CD4-positive, alpha-beta T cell treated with Interleukin-15 for 4 hours (primary cell): ENCODE results near the gene ZNF629.
A peak's percentile ranks its signal among the peaks of the same experiment; 100 is the strongest.
"Not testable (repeated sequence)": the region's sequence is repeated elsewhere in the genome, so short reads cannot be mapped to it uniquely, and the experiment has no call there.

Source experiments
- DNase-seq: peaks from one replicate; pipeline ENCODE4 v3.0.0-alpha.2; 2020; ENCODE audit warnings: low spot score

The ZNF629 gene

DNA sequence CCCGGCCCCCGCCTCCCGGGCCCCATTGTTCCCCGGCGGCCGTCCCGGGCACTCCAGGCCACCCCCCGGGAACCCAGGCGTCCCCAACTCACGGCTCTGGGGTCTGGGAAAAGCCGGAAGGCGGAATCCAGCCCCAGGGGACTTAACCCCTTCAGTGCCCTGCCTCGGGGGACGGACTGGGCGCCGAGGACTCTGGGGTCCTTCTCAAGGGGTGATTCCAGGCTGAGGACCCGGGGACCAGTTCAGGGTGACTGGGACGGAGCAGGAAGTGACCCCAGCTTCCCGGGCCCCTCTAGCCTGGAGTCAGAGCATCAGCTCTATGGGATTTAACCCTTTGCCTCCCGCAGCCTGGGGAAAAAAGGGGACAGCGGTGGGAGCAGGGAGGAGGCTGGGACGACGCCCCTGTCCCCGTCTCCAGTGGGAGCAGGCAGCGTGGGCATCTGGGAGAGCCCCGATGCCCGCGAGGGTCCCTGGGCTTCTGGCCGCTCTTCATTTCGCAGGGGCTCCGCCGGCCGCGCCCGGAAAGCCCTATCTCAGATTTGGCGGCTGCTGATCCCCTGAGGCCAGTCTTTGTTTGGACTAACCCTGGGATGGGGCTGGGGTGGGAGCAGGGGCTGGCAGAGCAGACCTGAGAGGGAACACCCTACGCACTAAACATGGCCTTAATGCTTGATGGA lies at the start of gene ZNF629:
Gene ZNF629, minus strand, starts transcription at position 270 of the 677 bp plus-strand sequence. CDS start 2,723 bp downstream, outside the sequence.
- DNase-seq = peak; percentile 24

GRCh38 chr16:30834130-30834740 lies 47.2 kb upstream of the ZNF629 start:
- no peak for DNase-seq

DNA sequence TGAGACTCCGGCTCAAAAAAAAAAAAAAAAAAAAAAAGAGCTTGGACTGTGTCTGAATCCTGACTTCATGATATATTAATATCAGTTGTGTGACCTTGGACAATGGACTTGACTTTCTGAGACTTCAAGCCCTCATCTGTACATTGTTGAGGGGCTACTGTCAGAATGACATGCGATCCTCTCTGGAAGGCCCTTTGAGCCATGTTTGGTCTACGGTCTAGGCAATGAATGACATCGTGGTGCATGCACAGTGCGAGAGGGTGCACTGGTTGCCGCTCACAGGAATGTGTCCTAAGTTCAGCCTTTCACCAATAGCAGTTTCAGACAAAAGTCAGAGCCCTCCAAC lies 43.0 kb upstream of the ZNF629 start:
- no peak for DNase-seq

DNA sequence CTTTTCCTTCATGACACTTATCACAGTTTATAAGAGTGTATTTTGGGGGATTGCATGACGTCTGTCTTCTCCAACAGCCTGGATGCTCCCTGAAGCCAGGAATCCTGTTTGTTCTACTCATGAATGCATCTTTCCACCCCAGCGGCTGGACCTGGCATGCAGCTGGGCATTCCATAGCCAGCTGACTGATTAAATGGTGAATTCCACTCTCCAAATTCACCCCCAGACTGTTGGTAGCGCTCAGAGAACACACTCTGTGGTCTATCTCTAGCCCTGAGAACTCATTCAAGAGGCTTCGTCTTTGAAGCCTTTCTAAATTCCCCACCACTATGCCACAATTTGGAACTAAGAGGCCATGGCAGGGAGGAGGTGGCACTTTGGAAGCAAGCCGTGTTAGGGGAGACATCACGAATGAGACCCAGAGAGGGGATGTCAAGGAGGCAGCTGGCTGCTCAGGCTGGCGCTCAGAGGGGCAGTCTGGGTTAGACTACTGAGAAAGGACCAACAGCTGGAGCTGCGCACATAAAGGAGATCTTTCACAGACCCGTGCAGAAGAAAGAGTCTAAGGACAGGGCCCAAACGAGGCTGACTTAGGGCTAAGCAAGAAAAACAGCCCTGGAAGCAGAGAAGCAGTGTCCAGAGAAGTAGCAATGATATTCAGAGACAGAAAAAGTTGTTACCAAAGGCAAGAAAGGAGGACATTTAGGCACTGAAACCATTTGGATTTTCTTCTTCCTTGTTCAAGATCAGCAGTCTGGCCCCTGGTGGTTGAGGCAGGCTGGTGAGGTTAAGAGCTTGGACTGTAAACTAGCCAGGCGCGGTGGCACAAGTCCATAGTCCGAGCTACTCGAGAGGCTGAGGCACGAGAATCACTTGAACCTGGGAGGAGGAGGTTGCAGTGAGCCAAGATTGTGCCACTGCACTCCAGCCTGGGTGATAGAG lies 42.4 kb upstream of the ZNF629 start:
- no peak for DNase-seq

DNA sequence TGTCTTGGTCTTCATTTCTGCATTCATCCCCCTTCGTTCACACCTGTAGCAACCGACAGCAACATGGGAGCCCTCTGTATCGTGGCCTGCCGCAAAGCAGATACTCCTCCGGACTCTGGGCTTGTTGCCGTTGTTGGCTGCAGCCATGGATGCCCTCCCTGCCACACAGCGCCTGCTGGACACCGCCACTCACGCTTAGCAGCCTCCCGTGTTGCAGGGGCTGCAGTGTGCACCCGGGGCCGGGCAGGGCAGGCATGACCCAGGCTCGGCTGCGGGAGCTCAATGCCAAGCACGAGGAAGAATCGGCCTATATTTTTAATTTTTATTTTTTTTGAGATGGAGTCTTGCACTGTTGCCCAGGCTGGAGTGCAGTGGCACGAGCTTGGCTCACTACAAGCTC lies 34.9 kb upstream of the ZNF629 start:
- DNase-seq = no peak

DNA sequence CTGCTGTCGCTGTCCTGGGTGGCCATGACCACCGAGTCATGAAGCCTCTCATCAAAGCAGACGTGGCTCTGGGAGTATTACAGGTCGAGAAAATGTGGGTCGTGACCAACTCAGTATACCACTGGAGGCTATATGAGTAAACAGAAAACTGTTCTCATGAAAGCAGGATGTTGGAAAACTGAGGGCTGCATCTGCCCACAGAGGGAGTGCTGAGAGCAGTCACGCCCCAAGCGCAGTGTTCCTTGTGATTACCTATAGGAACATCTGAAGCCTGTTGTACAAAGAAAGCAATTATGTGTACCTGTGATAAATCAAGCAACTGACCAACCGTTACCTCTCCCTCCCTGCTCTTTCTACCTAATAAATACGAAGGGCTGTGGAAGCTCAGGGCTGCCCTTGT lies 34.4 kb upstream of the ZNF629 start:
- DNase-seq = not testable (repeated sequence)

- DNase-seq = no peak
These were observed 34.0 kb upstream of the ZNF629 start for GRCh38 chr16:30820952-30821421.

- no peak for DNase-seq
These were observed 29.8 kb upstream of the ZNF629 start for GRCh38 chr16:30816769-30817168.

- DNase-seq = no peak
These were observed 26.8 kb upstream of the ZNF629 start for GRCh38 chr16:30813821-30814189.

DNA sequence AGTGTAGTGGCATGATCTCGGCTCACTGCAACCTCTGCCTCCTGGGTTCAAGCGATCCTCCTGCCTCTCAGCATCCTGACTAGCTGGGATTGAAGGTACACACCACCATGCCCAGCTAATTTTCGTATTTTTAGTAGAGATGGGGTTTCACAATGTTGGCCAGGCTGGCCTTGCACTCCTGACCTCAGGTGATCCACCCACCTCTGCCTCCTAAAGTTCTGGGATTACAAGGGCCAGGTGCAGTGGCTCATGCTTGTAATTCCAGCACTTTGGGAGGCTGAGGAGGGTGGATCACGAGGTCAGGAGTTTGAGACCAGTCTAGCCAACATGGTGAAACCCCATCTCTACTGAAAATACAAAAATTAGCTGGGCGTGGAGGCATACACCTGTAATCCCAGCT lies 22.7 kb upstream of the ZNF629 start:
- not testable (repeated sequence) for DNase-seq

DNA sequence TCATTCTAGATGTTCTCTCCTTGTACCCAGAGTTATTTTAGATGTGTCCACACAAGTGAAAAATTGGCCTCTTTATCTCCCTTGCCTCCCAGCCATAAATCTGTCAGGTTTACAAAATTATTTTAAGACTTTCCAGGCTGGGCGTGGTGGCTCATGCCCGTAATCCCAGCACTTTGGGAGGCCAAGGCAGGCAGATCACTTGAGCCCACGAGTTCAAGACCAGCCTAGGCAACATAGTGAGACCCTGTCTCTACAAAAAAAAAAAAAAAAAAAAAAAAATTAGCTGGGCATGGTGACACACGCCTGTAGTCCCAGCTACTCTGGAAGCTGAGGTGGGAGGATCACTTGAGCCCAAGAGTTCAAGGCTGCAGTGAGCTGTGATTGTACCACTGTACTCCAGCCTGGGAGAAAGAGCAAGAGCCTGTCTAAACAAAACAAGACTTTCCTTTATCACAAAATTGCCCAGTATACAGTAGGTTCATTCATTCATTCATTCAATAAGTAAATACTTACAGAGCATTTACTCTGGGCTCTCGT lies 22.0 kb upstream of the ZNF629 start:
- DNase-seq = not testable (repeated sequence)

DNA sequence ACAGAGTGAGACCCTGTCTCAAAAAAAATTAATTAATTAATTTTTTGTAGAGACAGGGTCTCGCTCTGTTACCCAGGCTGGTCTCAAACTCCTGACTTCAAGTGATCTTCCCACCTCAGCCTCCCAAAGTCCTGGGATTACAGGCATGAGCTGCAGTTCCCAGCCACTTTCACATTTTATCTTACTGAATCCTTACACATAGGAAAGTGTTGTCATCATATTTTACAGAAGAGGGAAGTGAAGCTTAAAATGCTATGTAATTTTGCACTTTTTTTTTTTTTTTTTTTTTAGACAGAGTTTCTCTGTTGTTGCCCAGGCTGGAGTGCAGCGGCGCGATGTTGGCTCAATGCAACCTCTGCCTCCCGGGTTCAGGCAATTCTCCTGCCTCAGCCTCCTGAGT lies 21.1 kb upstream of the ZNF629 start:
- DNase-seq = no peak

- peak; percentile 52 for DNase-seq
These were observed 18.6 kb upstream of the ZNF629 start for GRCh38 chr16:30805370-30806169.

GRCh38 chr16:30805056-30805369 lies 18.0 kb upstream of the ZNF629 start:
- no peak for DNase-seq

DNA sequence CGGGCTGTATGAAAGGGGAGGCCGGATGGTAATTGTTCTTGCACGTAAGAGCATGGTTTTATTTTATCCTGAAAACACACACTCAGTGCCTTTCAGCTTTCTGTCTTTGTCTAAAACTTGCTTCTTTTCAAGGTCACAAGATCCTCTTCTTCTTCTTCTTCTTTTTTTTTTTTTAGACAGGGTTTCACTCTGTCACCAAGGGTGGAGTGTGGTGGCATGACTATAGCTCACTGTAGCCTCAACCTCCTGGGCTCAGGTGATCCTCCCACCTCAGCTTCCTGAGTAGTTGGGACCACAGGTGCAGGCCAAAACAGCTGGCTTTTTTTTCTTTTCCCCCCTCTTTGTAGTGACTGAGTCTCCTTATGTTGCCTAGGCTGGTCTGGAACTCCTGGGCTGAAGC lies 15.9 kb upstream of the ZNF629 start:
- DNase-seq = no peak

DNA sequence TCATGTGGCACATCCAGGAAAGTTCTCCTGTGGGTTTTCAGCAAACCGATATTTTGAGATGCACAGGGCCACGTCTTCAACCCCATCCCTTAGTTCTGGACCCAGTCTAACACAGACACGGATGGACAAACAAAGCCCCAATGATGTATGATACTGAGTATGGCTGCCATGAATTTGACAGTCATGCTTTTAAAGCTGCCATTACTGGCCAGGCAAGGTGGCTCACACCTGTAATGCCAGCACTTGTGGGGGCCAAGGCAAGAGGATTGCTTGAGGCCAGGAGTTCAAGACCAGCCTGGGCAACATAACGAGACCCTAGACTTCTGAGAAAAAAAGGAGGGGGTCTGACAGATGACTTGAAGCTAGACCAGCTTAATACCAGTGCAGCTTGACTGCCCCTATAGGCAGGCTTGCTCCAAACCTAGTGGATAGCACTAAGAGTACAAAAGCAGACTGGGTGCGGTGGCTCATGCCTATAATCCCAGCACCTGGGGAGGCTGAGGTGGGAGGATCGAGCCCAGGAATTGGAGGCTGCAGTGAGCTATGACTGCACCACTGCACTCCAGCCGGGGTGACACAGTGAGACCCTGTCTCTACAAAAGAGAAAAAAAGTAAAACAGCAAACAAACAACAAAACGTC lies 10.8 kb upstream of the ZNF629 start:
- DNase-seq = no peak

GRCh38 chr16:30794634-30795033 lies 7.6 kb upstream of the ZNF629 start:
- no peak for DNase-seq

DNA sequence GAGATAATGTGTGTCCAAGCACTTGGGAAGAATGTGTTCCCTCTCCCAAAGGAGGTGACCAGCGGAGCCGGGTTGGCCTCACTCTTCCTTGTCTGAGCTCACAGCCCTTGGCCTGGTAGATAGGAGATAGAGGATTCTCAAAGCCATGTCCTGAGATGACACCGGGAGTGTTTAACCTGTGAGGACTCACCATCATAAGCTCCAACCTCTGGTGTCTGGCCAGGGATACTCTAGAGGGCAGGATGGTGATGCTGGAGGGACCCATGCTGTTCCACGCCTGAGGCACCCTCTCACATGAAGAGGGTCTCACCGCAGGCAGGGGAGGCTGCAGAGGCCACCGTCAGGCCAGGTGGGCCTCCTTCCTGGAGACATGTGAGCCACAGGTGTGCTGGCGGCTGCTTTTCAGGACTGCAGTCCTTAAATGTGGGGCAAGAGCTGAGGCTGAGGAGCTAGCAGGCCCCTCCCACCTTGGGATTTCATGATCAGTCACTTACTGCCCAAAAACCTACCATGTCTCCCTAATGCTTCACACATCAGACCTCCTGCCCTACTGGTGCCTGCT lies 6.6 kb upstream of the ZNF629 start:
- DNase-seq = no peak

DNA sequence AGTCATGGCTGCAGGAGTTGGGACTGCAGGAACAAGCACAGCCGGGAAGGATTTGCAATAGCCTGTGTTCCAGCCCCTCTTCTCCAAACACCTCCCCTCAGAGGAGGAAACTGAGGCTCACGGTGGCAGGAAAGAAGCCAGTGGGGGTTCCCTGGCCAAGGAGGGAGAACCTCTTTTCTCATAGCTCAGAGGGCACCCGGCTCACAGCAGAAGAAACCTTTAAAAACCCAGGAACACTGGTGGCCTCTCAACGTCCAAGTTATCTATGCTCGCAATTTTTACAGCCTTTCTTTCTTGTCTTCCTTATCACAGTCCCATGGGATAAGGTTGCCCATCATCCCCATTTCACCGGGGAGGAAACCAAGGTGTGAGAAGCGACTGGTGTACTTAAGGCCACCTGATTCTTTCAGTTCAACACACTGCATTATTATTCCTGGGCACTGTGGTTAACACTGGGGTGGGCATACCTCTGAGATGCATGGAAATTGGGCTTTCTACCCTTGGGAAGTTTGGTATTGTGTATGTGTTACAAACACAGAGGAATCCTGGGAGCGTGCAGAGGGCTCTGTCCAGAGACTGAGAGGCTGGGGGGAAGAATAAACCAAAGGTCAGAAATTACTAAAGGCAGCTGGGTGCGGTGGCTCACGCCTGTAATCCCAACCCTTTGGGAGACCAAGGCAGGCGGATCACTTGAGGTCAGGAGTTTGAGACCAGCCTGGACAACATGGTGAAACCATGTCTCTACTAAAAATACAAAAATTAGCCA lies 791 bp upstream of the ZNF629 start:
- DNase-seq = no peak
